GM12801 (cell line): ENCODE results near the gene MOB1A.

Source experiments
- CTCF ChIP-seq: IDR thresholded peaks from one replicate; pipeline ENCODE4 v1.5.1; 2011; ENCODE audit warnings: control low read depth; ENCODE audit not compliant: insufficient read length; ENCODE audit errors: extremely low read depth

Gene MOB1A

DNA sequence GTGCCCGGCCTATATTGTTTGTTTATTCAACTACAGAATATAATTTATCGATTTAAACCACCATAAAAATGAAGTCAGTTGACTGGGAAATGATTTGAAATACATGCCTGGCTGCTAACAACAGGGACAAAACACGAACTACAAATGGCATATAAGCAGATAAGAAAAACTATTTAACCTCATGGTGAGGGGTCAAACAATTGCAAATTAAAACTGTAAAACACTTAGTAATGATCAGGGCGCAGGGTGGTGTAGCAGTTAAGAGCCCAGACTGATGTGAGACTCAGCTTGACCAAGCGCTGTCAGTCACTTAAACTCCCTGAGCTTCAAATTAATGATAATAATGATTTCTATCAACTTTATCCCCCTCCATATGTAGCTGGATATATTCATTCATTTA is 26.4 kb upstream of the MOB1A start:
- no peak for TF ChIP-seq CTCF

GRCh38 chr2:74204436-74204835 is 25.8 kb upstream of the MOB1A start:
- TF ChIP-seq CTCF: no peak

GRCh38 chr2:74201596-74201995 is 22.9 kb upstream of the MOB1A start:
- no peak for TF ChIP-seq CTCF

- TF ChIP-seq CTCF: no peak
These were observed 22.5 kb upstream of the MOB1A start for GRCh38 chr2:74201196-74201595.

DNA sequence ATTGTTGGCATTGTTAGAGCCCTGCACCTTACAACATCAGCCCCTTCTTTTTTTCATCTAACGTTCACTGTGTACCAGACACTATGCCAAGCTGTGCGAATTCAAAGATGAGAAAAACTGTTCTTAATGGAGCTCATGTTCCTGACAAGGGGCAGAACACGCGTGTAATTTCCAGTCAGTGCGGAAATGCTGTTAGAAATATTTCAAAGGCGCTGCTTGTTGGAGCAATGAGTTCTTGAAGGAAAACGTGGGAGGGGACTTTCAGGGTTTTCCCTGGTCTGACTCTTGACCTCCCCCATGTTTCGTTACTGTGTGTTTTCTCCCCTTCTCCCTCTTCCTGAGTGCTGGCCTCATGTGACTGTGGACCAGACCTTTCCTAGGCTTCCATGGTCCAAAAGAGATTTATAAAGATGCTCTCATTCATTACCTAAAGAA is 21.2 kb upstream of the MOB1A start:
- TF ChIP-seq CTCF: no peak

- no peak for TF ChIP-seq CTCF
These were observed 20.6 kb upstream of the MOB1A start for GRCh38 chr2:74199275-74199701.

- TF ChIP-seq CTCF: no peak
These were observed 20.0 kb upstream of the MOB1A start, which contains the start of gene MTHFD2 for GRCh38 chr2:74198461-74199274. MTHFD2 (plus strand) TSS chr2:74198615; CDS start chr2:74198642, 27 bp downstream.
